Activated naive CD4-positive, alpha-beta T cell treated with anti-CD3 and anti-CD28 coated beads, Interleukin-2, amount 10 ng/mL, durations not matched to agents 5 hours and 36 hours (primary cell): Measurements from ENCODE around the gene ITPA. TPM values are rescaled to one million over a fixed set of nuclear protein-coding genes. Genes with fewer than 3 reads are reported as not detected.

ENCODE experiments used
- total RNA-seq, 2 experiments: library from RNA; stranded (reverse); gene quantifications; one replicate each; pipeline ENCODE4 v1.2.3, GENCODE V29; 2021

Gene ITPA
- 10 to 100 TPM; 52.1 to 53.8 TPM for total RNA-seq

DNA sequence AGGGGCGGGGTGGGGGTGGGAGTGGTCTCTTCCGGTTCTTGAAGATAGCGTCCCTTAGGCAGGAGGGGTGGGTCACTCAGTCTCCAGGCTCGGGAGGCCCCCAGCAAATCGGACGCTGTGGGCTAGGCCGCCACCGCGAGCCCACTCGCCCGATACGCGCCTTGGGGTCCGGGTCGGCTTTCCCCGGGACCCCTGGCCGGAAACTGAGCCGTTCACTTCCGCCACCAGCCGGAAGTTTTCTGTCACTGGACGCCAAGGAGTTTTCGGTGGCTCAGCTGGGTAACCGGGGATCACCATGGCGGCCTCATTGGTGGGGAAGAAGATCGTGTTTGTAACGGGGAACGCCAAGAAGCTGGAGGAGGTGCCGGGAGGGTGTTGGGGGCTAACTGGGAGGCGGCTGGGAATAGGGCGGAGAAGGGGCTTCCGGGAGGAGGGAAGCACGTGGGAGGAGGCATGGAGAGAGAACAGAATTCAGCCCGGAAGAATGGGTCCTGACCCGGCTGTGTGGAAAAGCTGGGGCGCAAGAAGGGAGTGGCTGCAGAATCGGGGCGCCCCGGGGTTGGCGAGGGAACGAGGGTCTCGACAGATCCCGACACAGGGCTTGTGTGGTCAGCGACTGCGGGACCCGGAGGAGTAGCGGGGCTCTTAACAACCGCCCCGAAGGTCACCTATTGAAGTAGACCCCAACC, at the start of gene ITPA:
Gene ITPA (plus strand): TSS at position 242 of the 689 bp plus-strand sequence. CDS start 54 bp downstream, at position 296.

DNA sequence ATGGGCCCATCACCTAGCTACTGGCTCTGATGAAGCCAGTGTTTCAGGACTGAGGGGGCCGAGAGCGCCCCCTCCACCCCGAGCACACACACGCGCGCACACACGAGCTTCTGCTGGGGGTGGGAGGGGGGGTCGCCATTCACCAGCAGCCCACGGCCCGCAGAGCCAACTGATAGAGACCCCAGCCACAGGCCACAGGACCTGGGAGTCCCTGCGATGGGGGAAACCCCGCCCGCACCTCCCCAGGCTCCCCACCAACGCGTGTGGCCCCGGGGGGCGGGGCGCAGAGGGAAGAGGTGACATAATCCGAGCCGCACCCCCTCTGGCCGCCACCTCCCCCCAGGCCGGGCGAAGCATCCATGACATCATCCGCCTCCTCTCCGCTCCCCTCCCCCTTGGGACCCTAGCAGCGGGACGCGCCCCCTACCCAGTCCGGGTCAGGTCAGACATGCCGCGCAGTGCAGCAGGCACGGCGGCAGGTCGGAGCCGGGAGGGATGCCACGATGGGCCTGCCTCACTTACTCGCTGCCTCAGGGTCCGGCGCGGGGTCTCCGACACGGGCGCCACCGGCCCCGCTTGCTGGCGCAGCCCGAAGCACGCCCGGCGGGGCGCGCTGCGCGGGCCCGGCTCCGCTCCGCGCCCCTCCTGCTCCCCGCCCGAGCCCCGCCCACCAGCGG, 36.2 kb upstream of the ITPA start, which contains the start of gene LZTS3:
Gene LZTS3 (minus strand): TSS at position 617 of the 677 bp plus-strand sequence. CDS start 6,386 bp downstream, outside the sequence.

GRCh38 chr20:3204124-3204794, 5.0 kb upstream of the ITPA start, which contains the start of gene DDRGK1:
DDRGK1 (minus strand) TSS chr20:3204682; CDS start chr20:3204627, 55 bp downstream.

DNA sequence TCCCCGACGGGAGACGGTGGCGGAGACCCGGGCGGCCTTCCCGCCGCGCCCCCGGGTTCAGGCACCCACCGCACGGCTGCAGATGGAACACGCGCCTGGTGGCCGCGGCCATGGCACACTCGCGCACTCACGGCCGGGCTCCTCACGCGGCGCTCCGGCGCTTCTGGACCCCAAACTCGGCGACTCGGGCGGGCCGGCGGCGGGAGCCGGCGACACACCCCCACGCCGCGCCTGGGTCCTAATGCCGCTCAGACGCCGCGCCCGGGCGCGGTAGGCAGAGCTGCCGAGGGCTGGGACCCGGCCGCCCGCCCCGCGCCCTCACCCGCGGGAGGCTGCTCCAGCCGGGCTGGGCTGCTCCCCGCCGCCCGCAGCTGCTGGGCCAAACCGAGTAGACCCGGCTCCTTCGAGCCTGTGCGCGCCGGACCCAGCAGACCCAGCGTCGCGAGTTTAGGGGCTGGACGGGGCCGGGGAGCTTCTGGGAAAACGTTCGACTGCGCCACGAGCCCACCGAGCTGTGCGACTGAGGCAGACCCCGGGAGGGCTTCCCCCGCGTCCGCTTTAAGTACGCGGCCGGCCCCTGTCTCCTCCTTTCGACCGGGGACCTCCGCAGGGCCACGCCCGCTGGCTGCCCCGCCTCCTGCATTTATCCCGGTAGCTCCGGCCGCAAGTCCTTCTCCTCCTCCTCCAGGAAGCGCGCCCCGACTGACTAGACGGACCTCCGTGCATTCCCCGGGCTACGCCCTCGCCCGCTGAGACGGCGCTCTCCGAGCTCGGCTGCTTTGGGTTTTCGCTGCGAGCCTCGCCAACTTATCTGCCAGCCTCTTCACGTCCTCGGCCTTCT, 29.9 kb downstream of the ITPA start, which contains the start of gene SLC4A11:
Gene SLC4A11 (minus strand): TSS at position 165 of the 841 bp plus-strand sequence. CDS start 53 bp downstream, at position 112.

Other genes starting within 250 kb of the ITPA start
- 1 to 10 TPM in 1 of 2 experiments, under 1 TPM in 1; 0.96 to 1.2 TPM for gene GNRH2, start 165.9 kb upstream of the ITPA start, total RNA-seq
- gene MRPS26, start 163.4 kb upstream of the ITPA start, total RNA-seq = 10 to 100 TPM; 29.7 to 32.0 TPM
- 1 to 10 TPM in 1 of 2 experiments, under 1 TPM in 1; 0.51 to 1.0 TPM for gene OXT, start 137.9 kb upstream of the ITPA start, total RNA-seq
- gene AVP, start 124.8 kb upstream of the ITPA start, total RNA-seq = not detected
- 10 to 100 TPM; 22.6 to 22.8 TPM for gene FASTKD5, start 49.6 kb upstream of the ITPA start, total RNA-seq
- gene UBOX5, start 49.6 kb upstream of the ITPA start, total RNA-seq = 1 to 10 TPM; 9.0 to 9.6 TPM
- 1 to 10 TPM; 1.6 TPM for gene LZTS3, start 35.9 kb upstream of the ITPA start, total RNA-seq
- 10 to 100 TPM; 59.1 to 59.8 TPM for gene DDRGK1, start 4.8 kb upstream of the ITPA start, total RNA-seq
- 1 to 10 TPM; 1.2 to 1.7 TPM for gene SLC4A11, start 29.7 kb downstream of the ITPA start, total RNA-seq
- 1 to 10 TPM; 1.4 TPM for gene DNAAF9, start 198.2 kb downstream of the ITPA start, total RNA-seq